OCI-LY1 (cell line): ENCODE results near the gene CD320.

Experiments used
- H2AFZ ChIP-seq: fragments of 200-600 bp; sonication (generic), shearing (Covaris generic); 2 replicates; pipeline ENCODE4 v1.6.0; 2014; ENCODE audit warnings: antibody characterized with exemption, mild to moderate bottlenecking, low read length
- H3F3A ChIP-seq: fragments of 200-600 bp; sonication (generic), shearing (Covaris generic); 2 replicates; pipeline ENCODE4 v1.6.0; 2014; ENCODE audit warnings: mild to moderate bottlenecking, antibody characterized with exemption, low read length, moderate library complexity; ENCODE audit not compliant: insufficient read depth
- H3K27ac ChIP-seq: fragments of 200-600 bp; sonication (generic); 2 replicates; pipeline ENCODE4 v1.5.1; 2014; ENCODE audit warnings: low read length, mixed run types, mild to moderate bottlenecking, low read depth; ENCODE audit not compliant: poor library complexity, severe bottlenecking
- H3K27me3 ChIP-seq: fragments of 200-600 bp; sonication (generic); 2 replicates; pipeline ENCODE4 v1.6.0; 2014; ENCODE audit warnings: antibody characterized with exemption, mild to moderate bottlenecking, low read length, moderate library complexity; ENCODE audit not compliant: insufficient read depth
- H3K36me3 ChIP-seq: fragments of 200-600 bp; sonication (generic); 2 replicates; pipeline ENCODE4 v1.6.1; 2014; ENCODE audit warnings: mild to moderate bottlenecking, antibody characterized with exemption, low read length, moderate library complexity, mixed read lengths; ENCODE audit not compliant: insufficient read depth
- H3K4me1 ChIP-seq: fragments of 200-600 bp; sonication (generic); 2 replicates; pipeline ENCODE4 v1.5.1; 2014; ENCODE audit warnings: mild to moderate bottlenecking, low read length, moderate library complexity; ENCODE audit not compliant: insufficient read depth, severe bottlenecking
- H3K4me2 ChIP-seq: fragments of 200-600 bp; sonication (generic), shearing (Covaris generic); 2 replicates; pipeline ENCODE4 v1.6.1; 2014; ENCODE audit warnings: low read length
- H3K4me3 ChIP-seq: fragments of 200-600 bp; sonication (generic); 2 replicates; pipeline ENCODE4 v1.5.1; 2014; ENCODE audit warnings: low read length, low read depth, mild to moderate bottlenecking, mixed read lengths; ENCODE audit not compliant: poor library complexity, severe bottlenecking
- H3K79me2 ChIP-seq: fragments of 200-600 bp; shearing (Covaris generic); 2 replicates; pipeline ENCODE4 v1.6.1; 2016; ENCODE audit warnings: mixed run types, low read length, mixed read lengths; ENCODE audit not compliant: insufficient read depth
- H3K9ac ChIP-seq: fragments of 200-600 bp; sonication (generic), shearing (Covaris generic); 2 replicates; pipeline ENCODE4 v1.6.1; 2014; ENCODE audit warnings: mild to moderate bottlenecking, low read length, mixed read lengths
- H3K9me2 ChIP-seq: fragments of 200-600 bp; sonication (generic), shearing (Covaris generic); 2 replicates; pipeline ENCODE4 v1.6.1; 2014; ENCODE audit warnings: low read depth, mild to moderate bottlenecking, low read length, mixed read lengths
- H3K9me3 ChIP-seq: fragments of 200-600 bp; shearing (Covaris generic); 2 replicates; pipeline ENCODE4 v1.6.1; 2014; ENCODE audit warnings: low read length, mixed read lengths
- H4K20me1 ChIP-seq: fragments of 200-600 bp; sonication (generic), shearing (Covaris generic); 2 replicates; pipeline ENCODE4 v1.6.0; 2016; ENCODE audit warnings: mild to moderate bottlenecking, low read length; ENCODE audit not compliant: insufficient read depth
- CTCF ChIP-seq: fragments of 200-600 bp; sonication (generic), shearing (Covaris generic); IDR thresholded peaks from 2 replicates; pipeline ENCODE4 v1.5.1; 2017; ENCODE audit warnings: mild to moderate bottlenecking, antibody characterized with exemption, low read length, moderate library complexity, mixed read lengths
- EZH2 ChIP-seq: fragments of 200-600 bp; sonication (generic), shearing (Covaris generic); IDR thresholded peaks from 2 replicates; pipeline ENCODE4 v1.8.0; 2017; ENCODE audit warnings: borderline replicate concordance, mixed run types, mild to moderate bottlenecking, antibody characterized with exemption, low read length, moderate library complexity, mixed read lengths

CD320 gene

GRCh38 chr19:8255426-8256125 lies 52.6 kb downstream of the CD320 start:
- H4K20me1 ChIP-seq = no peaks in the 10 kb centered on the region
- no peak for TF ChIP-seq CTCF
- H3K4me2 ChIP-seq = no peak overlapping the region
- H3K27me3 ChIP-seq = no peaks in the 10 kb centered on the region
- peaks cover 33% of the 10 kb centered on the region for H3K36me3 ChIP-seq
- H3F3A ChIP-seq = no peaks in the 10 kb centered on the region
- H3K4me1 ChIP-seq = no peaks in the 10 kb centered on the region
- H3K79me2 ChIP-seq = no peaks in the 10 kb centered on the region
- no peak overlapping the region for H3K4me3 ChIP-seq
- no peaks in the 10 kb centered on the region for H3K9me2 ChIP-seq
- no peak overlapping the region for H2AFZ ChIP-seq
- no peaks in the 10 kb centered on the region for H3K9me3 ChIP-seq
- no peak overlapping the region for H3K9ac ChIP-seq
- H3K27ac ChIP-seq = no peak overlapping the region

GRCh38 chr19:8254286-8255001 lies 53.7 kb downstream of the CD320 start:
- Histone ChIP-seq H3K4me1 (no peaks in the 10 kb centered on the region), H4K20me1 (no peaks in the 10 kb centered on the region), H2AFZ (no peak overlapping the region), H3K4me2 (no peak overlapping the region), H3K9ac (no peak overlapping the region), H3K4me3 (no peak overlapping the region), H3F3A (no peaks in the 10 kb centered on the region), H3K27me3 (no peaks in the 10 kb centered on the region), H3K36me3 (peaks cover 31% of the 10 kb centered on the region), H3K9me2 (no peaks in the 10 kb centered on the region), H3K79me2 (no peaks in the 10 kb centered on the region), H3K9me3 (no peaks in the 10 kb centered on the region), H3K27ac (no peak overlapping the region)
- TF ChIP-seq CTCF (no peak), EZH2 (no peak)

- Histone ChIP-seq H3K9me3 (no peaks in the 10 kb centered on the region), H3F3A (no peaks in the 10 kb centered on the region), H3K4me2 (no peak overlapping the region), H3K27me3 (no peaks in the 10 kb centered on the region), H3K9ac (no peak overlapping the region), H3K36me3 (peaks cover 26% of the 10 kb centered on the region), H3K27ac (no peak overlapping the region), H3K4me1 (no peaks in the 10 kb centered on the region), H3K79me2 (no peaks in the 10 kb centered on the region), H2AFZ (no peak overlapping the region), H3K9me2 (no peaks in the 10 kb centered on the region), H4K20me1 (no peaks in the 10 kb centered on the region), H3K4me3 (no peak overlapping the region)
- no peak for TF ChIP-seq EZH2
- no peak for TF ChIP-seq CTCF
Observed at GRCh38 chr19:8253678-8254077, 54.5 kb downstream of the CD320 start.
